Ovary (tissue), 9 donors: Measurements from ENCODE around the gene MEGF9. TPM values are rescaled to one million over a fixed set of nuclear protein-coding genes. Genes with fewer than 3 reads are reported as not detected.
A peak's percentile ranks its signal among the peaks of the same experiment; 100 is the strongest.
"Not testable (repeated sequence)": the region's sequence is repeated elsewhere in the genome, so short reads cannot be mapped to it uniquely, and the experiment has no call there.

Source experiments
- DNase-seq, 5 donors: peaks; one replicate each; pipeline ENCODE4 v3.0.0-alpha.2; 2019 to 2020
- H3K27ac ChIP-seq, 2 donors: fragments of 200-600 bp; one replicate each; pipeline versions ENCODE4 v1.5.1 to v1.8.0; 2019 to 2022
- H3K27me3 ChIP-seq: fragments of 200-600 bp; one replicate; pipeline ENCODE4 v1.8.0; 2022
- H3K36me3 ChIP-seq: fragments of 200-600 bp; sonication (generic); one replicate; pipeline ENCODE4 v1.5.1; 2019
- H3K4me1 ChIP-seq: one replicate; pipeline ENCODE4 v1.8.1; 2013; ENCODE audit warnings: mild to moderate bottlenecking, moderate library complexity; ENCODE audit not compliant: insufficient read depth
- H3K4me3 ChIP-seq: fragments of 200-600 bp; sonication (generic); one replicate; pipeline ENCODE4 v1.5.1; 2017
- H3K9me3 ChIP-seq, 2 donors: fragments of 200-600 bp in 1 of 2; sonication (generic) in 1 of 2; one replicate each; pipeline versions ENCODE4 v1.5.1 to v1.8.1; 2013 to 2019; ENCODE audit warnings: mild to moderate bottlenecking in 1 of 2, moderate library complexity in 1 of 2
- EP300 ChIP-seq: sonication (generic); formaldehyde crosslinking; IDR thresholded peaks from one replicate; pipeline ENCODE4 v1.6.1; 2017; ENCODE audit warnings: antibody characterized with exemption
- POLR2A ChIP-seq: fragments of 450-650 bp; IDR thresholded peaks from one replicate; pipeline ENCODE4 v1.6.1; 2017; ENCODE audit warnings: antibody characterized with exemption, mild to moderate bottlenecking, moderate library complexity
- WGBS, 3 donors: extraction: QIAGEN DNeasy Blood & Tissue Kit in 1 of 3; methylation state at CpG; one replicate each; pipeline versions ENCODE4 v1.1.5 to v1.1.7; 2013 to 2017; 5-methylcytosine and 5-hydroxymethylcytosine counted together
- intact Hi-C, 4 donors: fragments of 100-400 bp; cut with DNase I; formaldehyde crosslinking; loops; one replicate each; pipeline versions ENCODE4 v1.11.0 to v1.15.1; 2022 to 2023
- polyA plus RNA-seq, 2 donors: library from polyadenylated mRNA; stranded (reverse); fragments of 200-250 nt in 1 of 2; fragments of 350-450 nt in 1 of 2; fragmentation: Illumina TruSeq in 1 of 2; extraction: RNeasy Lipid Tissue Mini Kit (QIAGEN cat#74804) in 1 of 2; gene quantifications; one replicate each; pipeline ENCODE4 v1.2.3, GENCODE V29; 2013 to 2014
- total RNA-seq, 7 donors: library from RNA; depleted of rRNA in 2 of 7; stranded (reverse); fragments of >200 nt in 2 of 7; fragmentation: NEBNext Ultra II Directional in 3 of 7; extraction: Animal tissue kit (Norgen Biotek cat#: 25700) in 3 of 7; gene quantifications; one replicate each; pipeline versions ENCODE4 v1.1.0 to v1.2.4, GENCODE V29; 2016 to 2023
- TF ChIP-seq, protein P1 (sequence below), 3 donors: fragments of 450-650 bp in 2 of 3; fragments of 200-600 bp in 1 of 3; IDR thresholded peaks; one replicate each; pipeline versions ENCODE4 v1.5.1 to v1.8.0; 2016 to 2022; ENCODE audit warnings: antibody characterized with exemption in 3 of 3, mild to moderate bottlenecking in 1 of 3
- donor health status: DM: no; HTN: no; CAD: no; lungs with moderate emphysema.
- donor health status: DM: no; HTN: no; CAD: no.
- donor health status: Bipolar disorder and iron deficiency.
- donor health status: DM: yes; HTN: yes; CAD: no.
- donor health status: DM: no; HTN: no; CAD: no.
- donor health status: DM: yes; HTN: yes; CAD: no.

MEGF9 gene
- total and polyA plus RNA-seq, 9 donors = 9.9 to 27.3 (median 14.6) TPM

DNA sequence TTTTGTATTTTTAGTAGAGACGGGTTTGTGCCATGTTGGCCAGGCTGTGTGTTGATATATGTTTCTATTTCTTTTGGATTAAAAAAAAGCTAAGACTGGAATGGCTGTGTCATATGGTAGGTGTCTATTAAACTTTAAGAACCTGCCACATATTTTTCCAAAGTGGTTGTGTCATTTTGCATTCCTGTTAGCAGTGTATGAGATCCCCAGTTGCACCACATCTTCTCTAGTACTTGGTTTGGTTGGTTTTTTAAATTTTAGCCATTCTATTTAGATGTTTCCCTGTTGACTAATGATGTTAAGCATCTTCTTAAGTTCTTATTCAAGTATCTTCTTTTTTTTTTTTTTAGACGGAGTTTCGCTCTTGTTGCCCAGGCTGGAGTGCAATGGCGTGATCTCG, 36.2 kb upstream of the MEGF9 start:
- Histone ChIP-seq H3K9me3 (no peaks in the 10 kb centered on the region), H3K27ac (no peak overlapping the region), H3K4me1 (no peaks in the 10 kb centered on the region), H3K36me3 (no peaks in the 10 kb centered on the region), H3K4me3 (no peak overlapping the region), H3K27me3 (no peaks in the 10 kb centered on the region)
- intact Hi-C loops = loop anchor here in 2 of 4 donors (10.0 kb wide), 2 partner anchors 304 to 324 kb away; partner anchors contain the start of genes C5 (in 1 of the 2) and CNTRL (in 1 of the 2)
- WGBS, 3 donors = 88 to 91% (median 90%) methylated on average over 5 of the region's 5 CpGs
- DNase-seq = no peak
- TF ChIP-seq, protein P1, sequence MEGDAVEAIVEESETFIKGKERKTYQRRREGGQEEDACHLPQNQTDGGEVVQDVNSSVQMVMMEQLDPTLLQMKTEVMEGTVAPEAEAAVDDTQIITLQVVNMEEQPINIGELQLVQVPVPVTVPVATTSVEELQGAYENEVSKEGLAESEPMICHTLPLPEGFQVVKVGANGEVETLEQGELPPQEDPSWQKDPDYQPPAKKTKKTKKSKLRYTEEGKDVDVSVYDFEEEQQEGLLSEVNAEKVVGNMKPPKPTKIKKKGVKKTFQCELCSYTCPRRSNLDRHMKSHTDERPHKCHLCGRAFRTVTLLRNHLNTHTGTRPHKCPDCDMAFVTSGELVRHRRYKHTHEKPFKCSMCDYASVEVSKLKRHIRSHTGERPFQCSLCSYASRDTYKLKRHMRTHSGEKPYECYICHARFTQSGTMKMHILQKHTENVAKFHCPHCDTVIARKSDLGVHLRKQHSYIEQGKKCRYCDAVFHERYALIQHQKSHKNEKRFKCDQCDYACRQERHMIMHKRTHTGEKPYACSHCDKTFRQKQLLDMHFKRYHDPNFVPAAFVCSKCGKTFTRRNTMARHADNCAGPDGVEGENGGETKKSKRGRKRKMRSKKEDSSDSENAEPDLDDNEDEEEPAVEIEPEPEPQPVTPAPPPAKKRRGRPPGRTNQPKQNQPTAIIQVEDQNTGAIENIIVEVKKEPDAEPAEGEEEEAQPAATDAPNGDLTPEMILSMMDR (IDR thresholded peaks at IDR 0.05) = no peak
- no peak for TF ChIP-seq POLR2A
- TF ChIP-seq EP300 = no peak

DNA sequence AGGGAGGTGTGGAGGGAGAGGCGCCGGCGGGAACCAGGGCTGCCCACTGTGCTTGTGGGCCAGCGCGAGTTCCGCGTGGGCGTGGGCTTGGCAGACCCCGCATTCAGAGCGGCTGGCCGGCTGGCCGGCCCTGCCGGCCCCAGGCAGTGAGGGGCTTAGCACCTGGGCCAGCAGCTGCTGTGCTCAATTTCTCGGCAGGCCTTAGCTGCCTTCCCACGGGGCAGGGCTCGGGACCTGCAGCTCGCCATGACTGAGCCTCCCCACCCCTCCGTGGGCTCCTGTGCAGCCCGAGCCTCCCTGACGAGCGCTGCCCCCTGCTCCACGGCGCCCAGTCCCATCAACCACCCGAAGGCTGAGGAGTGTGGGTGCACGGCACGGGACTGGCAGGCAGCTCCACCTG, 32.1 kb upstream of the MEGF9 start:
- H3K9me3 ChIP-seq, H3K36me3 ChIP-seq, intact Hi-C loops, H3K27ac ChIP-seq, DNase-seq, H3K4me1 ChIP-seq, H3K4me3 ChIP-seq, H3K27me3 ChIP-seq: not testable (repeated sequence)
- WGBS, 3 donors = 95 to 97% (median 96%) methylated on average over 16 to 26 of the region's 26 CpGs

DNA sequence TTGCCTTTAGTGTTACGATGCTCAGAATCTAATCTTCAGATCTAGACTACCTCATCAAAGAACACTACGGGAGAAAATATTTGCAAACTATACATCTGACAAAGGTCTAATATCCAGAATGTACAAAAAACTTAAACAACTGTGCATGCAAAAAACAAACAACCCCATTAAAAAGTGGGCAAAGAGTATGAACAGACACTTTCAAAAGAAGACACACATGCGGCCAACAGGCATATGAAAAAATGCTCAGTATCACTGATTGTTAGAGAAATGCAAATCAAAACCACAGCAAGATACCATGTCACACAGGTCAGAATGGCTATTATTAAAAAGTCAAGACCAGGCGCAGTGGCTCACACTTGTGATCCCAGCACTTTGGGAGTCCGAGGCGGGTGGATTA, 31.0 kb upstream of the MEGF9 start:
- Histone ChIP-seq H3K4me1 (no peaks in the 10 kb centered on the region), H3K9me3 (no peaks in the 10 kb centered on the region), H3K27ac (no peak overlapping the region), H3K36me3 (no peaks in the 10 kb centered on the region), H3K27me3 (no peaks in the 10 kb centered on the region), H3K4me3 (no peak overlapping the region)
- DNase-seq = no peak
- intact Hi-C loops = no loop called here
- 84 to 96% (median 95%) methylated on average over 6 of the region's 6 CpGs for WGBS, 3 donors
- TF ChIP-seq POLR2A (no peak), EP300 (no peak)
- TF ChIP-seq, protein P1 (IDR thresholded peaks at IDR 0.05) = no peak

DNA sequence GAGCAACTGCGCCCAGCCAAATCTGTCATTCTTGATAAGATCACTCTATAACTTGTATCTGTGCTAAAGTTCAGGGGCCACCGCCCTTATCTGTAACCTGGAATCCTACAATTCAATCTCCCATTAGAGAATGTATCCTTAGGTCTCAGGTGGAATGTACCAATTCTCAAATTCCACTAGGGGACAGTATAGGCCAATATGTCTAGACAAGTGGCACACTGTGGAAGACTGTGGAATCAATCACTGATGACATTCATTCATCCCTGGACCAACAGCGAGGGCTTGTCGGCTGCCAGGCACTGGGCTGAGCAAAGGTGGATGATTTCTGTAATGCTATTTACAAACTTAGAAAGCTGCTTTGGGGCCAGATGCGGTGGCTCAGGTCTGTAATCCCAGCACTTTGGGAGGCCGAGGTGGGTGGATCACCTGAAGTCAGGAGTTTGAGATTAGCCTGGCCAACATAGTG, 28.7 kb upstream of the MEGF9 start:
- DNase-seq = no peak
- Histone ChIP-seq H3K4me1 (no peaks in the 10 kb centered on the region), H3K27ac (no peak overlapping the region), H3K4me3 (no peak overlapping the region), H3K9me3 (no peaks in the 10 kb centered on the region), H3K27me3 (no peaks in the 10 kb centered on the region), H3K36me3 (no peaks in the 10 kb centered on the region)
- intact Hi-C loops = no loop called here
- TF ChIP-seq, protein P1 (IDR thresholded peaks at IDR 0.05) = peak in 1 of 3 donors; percentile 26
- no peak for TF ChIP-seq EP300
- no peak for TF ChIP-seq POLR2A
- 94 to 97% (median 94%) methylated on average over 6 of the region's 6 CpGs for WGBS, 3 donors

DNA sequence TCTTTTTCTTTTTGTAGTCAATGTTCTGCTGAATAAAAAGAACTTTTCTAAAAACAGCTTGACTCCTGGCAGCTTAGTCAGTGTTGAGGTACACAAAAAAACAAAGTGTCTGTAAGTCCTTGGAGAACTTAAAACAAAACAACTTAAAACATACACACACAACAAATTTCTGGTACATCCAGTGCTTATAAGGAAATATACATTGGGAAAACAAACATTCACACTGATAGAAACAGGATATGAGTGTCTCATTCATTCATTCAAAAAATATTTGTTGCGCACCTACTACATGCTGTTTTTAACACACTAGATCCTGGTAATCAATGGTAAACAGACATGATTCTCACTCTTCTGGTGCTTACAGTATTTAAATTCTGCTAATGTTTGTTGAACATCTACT, 27.4 kb upstream of the MEGF9 start:
- WGBS, 3 donors = 64 to 70% (median 67%) methylated on average over 1 of the region's 1 CpG
- no peaks in the 10 kb centered on the region for H3K4me1 ChIP-seq
- H3K4me3 ChIP-seq = no peak overlapping the region
- intact Hi-C loops = no loop called here
- H3K27ac ChIP-seq = no peak overlapping the region
- DNase-seq = no peak
- H3K36me3 ChIP-seq = no peaks in the 10 kb centered on the region
- H3K9me3 ChIP-seq = no peaks in the 10 kb centered on the region
- no peaks in the 10 kb centered on the region for H3K27me3 ChIP-seq
- TF ChIP-seq EP300 (no peak), POLR2A (no peak)
- TF ChIP-seq, protein P1 (IDR thresholded peaks at IDR 0.05) = no peak
